ENCODE measurements around the gene PRADC1. TPM values are rescaled to one million over a fixed set of nuclear protein-coding genes. Genes with fewer than 3 reads are reported as not detected.

Gene PRADC1
- total RNA-seq, 1 experiment from 2014 or later: 8.6 TPM

DNA sequence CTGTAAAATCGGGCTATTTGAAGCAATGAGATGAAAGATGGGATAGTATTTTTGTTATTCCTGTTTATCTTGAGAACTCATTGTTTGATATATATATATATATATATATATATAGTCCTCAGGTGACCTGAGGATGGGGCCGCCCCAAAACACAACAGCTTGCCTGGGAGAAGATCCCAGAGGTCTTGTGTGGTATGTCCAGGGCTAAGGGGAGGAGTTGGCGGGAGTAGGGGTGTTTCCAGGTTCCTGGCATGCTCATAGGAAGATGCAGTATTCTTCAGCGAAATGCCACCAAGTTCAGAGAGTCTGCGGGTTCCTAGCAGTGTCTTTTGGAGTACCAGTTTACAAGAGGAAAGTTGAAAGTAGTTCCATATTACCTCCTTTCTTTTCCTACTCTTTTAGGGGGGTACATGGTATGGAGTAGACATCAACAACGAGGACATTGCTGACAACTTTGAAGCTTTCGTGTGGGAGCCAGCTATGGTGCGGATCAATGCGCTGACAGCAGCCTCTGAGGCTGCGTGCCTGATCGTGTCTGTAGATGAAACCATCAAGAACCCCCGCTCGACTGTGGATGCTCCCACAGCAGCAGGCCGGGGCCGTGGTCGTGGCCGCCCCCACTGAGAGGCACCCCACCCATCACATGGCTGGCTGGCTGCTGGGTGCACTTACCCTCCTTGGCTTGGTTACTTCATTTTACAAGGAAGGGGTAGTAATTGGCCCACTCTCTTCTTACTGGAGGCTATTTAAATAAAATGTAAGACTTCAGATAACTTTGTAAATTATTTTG is 19.4 kb upstream of the PRADC1 start:
- POLR2A ChIA-PET: no interaction called here
- Histone ChIP-seq H3K4me1 (ENCODE audit: control insufficient read depth in 1 of 2, insufficient read depth in 2 of 2, low read length in 2 of 2) (no peaks in the 10 kb centered on the region), H3K9me3 (ENCODE audit: control insufficient read depth in 1 of 2, insufficient read depth in 1 of 2, low read depth in 1 of 2, low read length in 2 of 2) (no peaks in the 10 kb centered on the region), H3K9me2 (ENCODE audit: insufficient read depth) (no peaks in the 10 kb centered on the region), H3K79me2 (ENCODE audit: insufficient read depth, low read length) (peaks cover 21% of the 10 kb centered on the region), H3K9ac (ENCODE audit: low read length) (no peak overlapping the region), H2AFZ (ENCODE audit: low read depth, low read length, poor library complexity, severe bottlenecking) (no peak overlapping the region), H3K36me3 (ENCODE audit: control insufficient read depth in 1 of 2, insufficient read depth in 2 of 2, low read length in 2 of 2) (peaks cover 48 to 53% of the 10 kb centered on the region in 2 experiments; a peak in 3 of 4 replicates), H3K27me3 (ENCODE audit: insufficient read depth, low read length) (no peaks in the 10 kb centered on the region), H4K20me1 (ENCODE audit: insufficient read depth) (no peaks in the 10 kb centered on the region; the same call in 1 of the 2 replicates), H3K27ac (ENCODE audit: low read depth, low read length) (no peak overlapping the region), H3K4me2 (ENCODE audit: low read length) (no peak overlapping the region), H3K4me3 (replicated peaks in 1 of 2; ENCODE audit: low read depth in 1 of 2, low read length in 2 of 2) (no peak overlapping the region)
- TF ChIP-seq ZFX (IDR thresholded peaks at IDR 0.05) (no peak), ELF1 (IDR thresholded peaks at IDR 0.05; ENCODE audit: borderline replicate concordance, low read depth) (no peak), CEBPB (IDR thresholded peaks at IDR 0.05; ENCODE audit: low read depth) (no peak)
- ATAC-seq: no peak
- BruUV-seq (replicated peaks): no TSS peak
- RAD21 ChIA-PET (ENCODE audit: low non-redundant PET in 1 of 2, low total read pairs in 2 of 2, uncharacterized antibody in 2 of 2, unreplicated experiment in 2 of 2): no interaction called here
- no peak for DNase-seq (ENCODE audit: low read depth, low spot score)
- CTCF ChIA-PET: no interaction called here
- intact Hi-C loops (cut with micrococcal nuclease): no loop called here

DNA sequence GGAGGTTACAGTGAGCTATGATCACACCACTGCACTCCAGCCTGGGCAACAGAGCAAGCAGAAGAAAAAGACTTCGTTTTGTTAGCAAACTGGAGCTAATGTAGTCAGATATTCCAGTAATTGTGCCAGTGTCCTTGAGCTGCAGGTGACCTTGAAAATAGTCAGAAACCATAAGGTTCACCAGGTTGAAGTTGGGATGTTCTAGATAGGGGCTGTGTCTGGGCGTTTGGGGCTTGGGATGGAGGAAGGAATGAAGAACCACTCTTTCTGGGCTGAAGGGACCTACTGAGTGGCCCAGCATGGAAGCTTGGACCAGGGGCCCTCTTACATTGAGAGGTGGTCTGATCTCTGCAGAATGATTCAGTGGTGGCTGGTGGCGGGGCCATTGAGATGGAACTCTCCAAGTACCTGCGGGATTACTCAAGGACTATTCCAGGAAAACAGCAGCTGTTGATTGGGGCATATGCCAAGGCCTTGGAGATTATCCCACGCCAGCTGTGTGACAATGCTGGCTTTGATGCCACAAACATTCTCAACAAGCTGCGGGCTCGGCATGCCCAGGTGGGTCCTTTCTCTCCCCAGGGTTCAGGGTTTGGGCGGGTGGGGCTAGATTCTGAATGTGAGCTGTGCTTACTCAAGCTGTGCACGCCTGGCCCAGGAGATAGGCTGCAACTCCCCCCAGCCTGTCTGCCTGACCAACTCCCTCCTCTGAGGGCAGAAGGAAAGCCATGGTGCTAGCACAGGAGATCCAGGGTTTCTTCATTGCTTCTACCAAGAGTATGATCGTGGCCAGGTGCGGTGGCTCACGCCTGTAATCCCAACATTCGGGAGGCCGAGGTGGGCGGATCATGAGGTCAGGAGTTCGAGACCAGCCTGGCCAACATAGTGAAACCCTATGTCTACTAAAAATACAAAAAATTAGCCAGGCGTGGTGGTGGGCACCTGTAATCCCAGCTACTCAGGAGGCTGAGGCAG is 18.1 kb upstream of the PRADC1 start:
- TF ChIP-seq, protein P1, sequence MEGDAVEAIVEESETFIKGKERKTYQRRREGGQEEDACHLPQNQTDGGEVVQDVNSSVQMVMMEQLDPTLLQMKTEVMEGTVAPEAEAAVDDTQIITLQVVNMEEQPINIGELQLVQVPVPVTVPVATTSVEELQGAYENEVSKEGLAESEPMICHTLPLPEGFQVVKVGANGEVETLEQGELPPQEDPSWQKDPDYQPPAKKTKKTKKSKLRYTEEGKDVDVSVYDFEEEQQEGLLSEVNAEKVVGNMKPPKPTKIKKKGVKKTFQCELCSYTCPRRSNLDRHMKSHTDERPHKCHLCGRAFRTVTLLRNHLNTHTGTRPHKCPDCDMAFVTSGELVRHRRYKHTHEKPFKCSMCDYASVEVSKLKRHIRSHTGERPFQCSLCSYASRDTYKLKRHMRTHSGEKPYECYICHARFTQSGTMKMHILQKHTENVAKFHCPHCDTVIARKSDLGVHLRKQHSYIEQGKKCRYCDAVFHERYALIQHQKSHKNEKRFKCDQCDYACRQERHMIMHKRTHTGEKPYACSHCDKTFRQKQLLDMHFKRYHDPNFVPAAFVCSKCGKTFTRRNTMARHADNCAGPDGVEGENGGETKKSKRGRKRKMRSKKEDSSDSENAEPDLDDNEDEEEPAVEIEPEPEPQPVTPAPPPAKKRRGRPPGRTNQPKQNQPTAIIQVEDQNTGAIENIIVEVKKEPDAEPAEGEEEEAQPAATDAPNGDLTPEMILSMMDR (IDR thresholded peaks at IDR 0.05 in 2 of 3, conservative IDR thresholded peaks at IDR 0.05 in 1 of 3; ENCODE audit: borderline replicate concordance in 1 of 3, insufficient read depth in 1 of 3, low read depth in 2 of 3, low read length in 2 of 3): no peak
- TF ChIP-seq EZH2phosphoT487 (IDR thresholded peaks at IDR 0.05; ENCODE audit: borderline replicate concordance): no peak
- TF ChIP-seq JUND (IDR thresholded peaks at IDR 0.05): no peak
- no peak for TF ChIP-seq POLR2AphosphoS5 (IDR thresholded peaks at IDR 0.05; ENCODE audit: low read depth, low read length)
- no peak for TF ChIP-seq SIN3A (IDR thresholded peaks at IDR 0.05; ENCODE audit: low read depth)
- TF ChIP-seq, protein P2, sequence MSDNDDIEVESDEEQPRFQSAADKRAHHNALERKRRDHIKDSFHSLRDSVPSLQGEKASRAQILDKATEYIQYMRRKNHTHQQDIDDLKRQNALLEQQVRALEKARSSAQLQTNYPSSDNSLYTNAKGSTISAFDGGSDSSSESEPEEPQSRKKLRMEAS (IDR thresholded peaks at IDR 0.05): no peak
- no peak for TF ChIP-seq CBX3 (IDR thresholded peaks at IDR 0.05; ENCODE audit: low read depth)
- TF ChIP-seq YY1 (IDR thresholded peaks at IDR 0.05; ENCODE audit: extremely low read depth, insufficient replicate concordance, low read depth, low read length): no peak
- no peak for TF ChIP-seq SP1 (IDR thresholded peaks at IDR 0.05; ENCODE audit: low read depth)
- TF ChIP-seq EZH2 (IDR thresholded peaks at IDR 0.05): no peak
- TF ChIP-seq POLR2A (IDR thresholded peaks at IDR 0.05; ENCODE audit: borderline replicate concordance, extremely low read depth, insufficient read depth, insufficient read length): no peak
- TF ChIP-seq ZNF274 (IDR thresholded peaks at IDR 0.05; ENCODE audit: low read depth, low read length): no peak
- TF ChIP-seq ZFX (IDR thresholded peaks at IDR 0.05): no peak
- no peak for TF ChIP-seq EGR1 (IDR thresholded peaks at IDR 0.05; ENCODE audit: low read depth)
- Histone ChIP-seq H2AFZ (ENCODE audit: low read depth, low read length, poor library complexity, severe bottlenecking) (no peak overlapping the region), H3K9me2 (ENCODE audit: insufficient read depth) (no peaks in the 10 kb centered on the region), H3K79me2 (ENCODE audit: insufficient read depth, low read length) (peaks cover 34% of the 10 kb centered on the region), H3K4me3 (replicated peaks in 1 of 2; ENCODE audit: low read depth in 1 of 2, low read length in 2 of 2) (no peak overlapping the region), H3K9me3 (ENCODE audit: control insufficient read depth in 1 of 2, insufficient read depth in 1 of 2, low read depth in 1 of 2, low read length in 2 of 2) (no peaks in the 10 kb centered on the region), H4K20me1 (ENCODE audit: insufficient read depth) (peaks cover 5% of the 10 kb centered on the region; the same call in 1 of the 2 replicates), H3K36me3 (ENCODE audit: control insufficient read depth in 1 of 2, insufficient read depth in 2 of 2, low read length in 2 of 2) (peaks cover 59 to 64% of the 10 kb centered on the region in 2 experiments), H3K27me3 (ENCODE audit: insufficient read depth, low read length) (no peaks in the 10 kb centered on the region), H3K9ac (ENCODE audit: low read length) (no peak overlapping the region), H3K4me1 (ENCODE audit: control insufficient read depth in 1 of 2, insufficient read depth in 2 of 2, low read length in 2 of 2) (no peaks in the 10 kb centered on the region), H3K4me2 (ENCODE audit: low read length) (no peak overlapping the region), H3K27ac (ENCODE audit: low read depth, low read length) (no peak overlapping the region)
- ChIA-PET POLR2A (interaction anchor here (1.7 kb wide), 1 partner anchor 18 kb away, joined by 5 read pairs; the partner anchor contains the start of genes CCT7 and PRADC1), CTCF (no interaction called here), RAD21 (ENCODE audit: low non-redundant PET in 1 of 2, low total read pairs in 2 of 2, uncharacterized antibody in 2 of 2, unreplicated experiment in 2 of 2) (no interaction called here)
- no peak for ATAC-seq
- intact Hi-C loops (cut with micrococcal nuclease): no loop called here
- no peak for DNase-seq (ENCODE audit: low read depth, low spot score)
- BruUV-seq (replicated peaks): no TSS peak

Measured in HCT116 (cell line).